Fibroblast of lung (primary cell): Measurements from ENCODE around the gene SMAD4. TPM values are rescaled to one million over a fixed set of nuclear protein-coding genes. Genes with fewer than 3 reads are reported as not detected.
A peak's percentile ranks its signal among the peaks of the same experiment; 100 is the strongest.

Experiments
- DNase-seq, 2 donors: peaks; one replicate each; pipeline versions ENCODE4 v3.0.0 to v3.0.0-alpha.2; 2010; ENCODE audit warnings: low read depth in 2 of 2
- H2AFZ ChIP-seq: 2 replicates; pipeline ENCODE4 v1.5.1; 2012; ENCODE audit warnings: low read length, control low read depth, inconsistent platforms
- H3K27ac ChIP-seq: 2 replicates; pipeline ENCODE4 v1.5.1; 2011; ENCODE audit warnings: low read length, control low read depth; ENCODE audit not compliant: insufficient read depth
- H3K27me3 ChIP-seq: 2 replicates; pipeline ENCODE4 v1.5.1; 2011; ENCODE audit warnings: mild to moderate bottlenecking, low read length; ENCODE audit not compliant: control insufficient read depth, insufficient read depth
- H3K36me3 ChIP-seq: 2 replicates; pipeline ENCODE4 v1.5.1; 2011; ENCODE audit warnings: low read length; ENCODE audit not compliant: control insufficient read depth, insufficient read depth
- H3K4me1 ChIP-seq: 2 replicates; pipeline ENCODE4 v1.5.1; 2011; ENCODE audit warnings: low read length; ENCODE audit not compliant: control insufficient read depth, insufficient read depth; ENCODE audit errors: extremely low read depth
- H3K4me2 ChIP-seq: 2 replicates; pipeline ENCODE4 v1.5.1; 2011; ENCODE audit warnings: low read length, control low read depth; ENCODE audit not compliant: insufficient read depth; ENCODE audit errors: extremely low read depth
- H3K4me3 ChIP-seq, 4 experiments: fragments of 200-600 bp in 1 of 4; sonication (generic) in 1 of 4; replicated peaks in 1 of 4; 2 replicates each; pipeline ENCODE4 v1.5.1; 2011 to 2016; ENCODE audit warnings: low read length in 4 of 4, low read depth in 3 of 4, mild to moderate bottlenecking in 3 of 4, control low read depth in 2 of 4, inconsistent platforms in 1 of 4, mixed read lengths in 1 of 4; ENCODE audit not compliant: insufficient read depth in 1 of 4; ENCODE audit errors: control extremely low read depth in 1 of 4
- H3K79me2 ChIP-seq: 2 replicates; pipeline ENCODE4 v1.5.1; 2012; ENCODE audit warnings: mild to moderate bottlenecking, low read length, inconsistent platforms; ENCODE audit not compliant: control insufficient read depth, insufficient read depth
- H3K9ac ChIP-seq: 2 replicates; pipeline ENCODE4 v1.5.1; 2011; ENCODE audit warnings: mild to moderate bottlenecking, low read length, control low read depth; ENCODE audit not compliant: insufficient read depth
- H3K9me3 ChIP-seq: 2 replicates; pipeline ENCODE4 v1.5.1; 2012; ENCODE audit warnings: low read depth, low read length; ENCODE audit not compliant: control insufficient read depth, insufficient read depth
- H4K20me1 ChIP-seq: 2 replicates; pipeline ENCODE4 v1.5.1; 2011; ENCODE audit warnings: low read length; ENCODE audit not compliant: control insufficient read depth, insufficient read depth; ENCODE audit errors: extremely low read depth
- CTCF ChIP-seq, 2 donors: IDR thresholded peaks in 1 of 2; conservative IDR thresholded peaks in 1 of 2; 1 replicate in 1 of 2; 2 replicates in 1 of 2; pipeline ENCODE4 v1.5.1; 2011 to 2012; ENCODE audit warnings: low read length in 2 of 2, control low read depth in 1 of 2, inconsistent platforms in 1 of 2, low read depth in 1 of 2, mild to moderate bottlenecking in 1 of 2
- EZH2 ChIP-seq: IDR thresholded peaks from 2 replicates; pipeline ENCODE4 v1.5.1; 2012; ENCODE audit warnings: low read length, control low read depth, mild to moderate bottlenecking; ENCODE audit errors: missing control alignments
- polyA plus RNA-seq, 2 donors: library from polyadenylated mRNA; depleted of rRNA in 1 of 2; stranded (reverse) in 1 of 2; unstranded in 1 of 2; fragments of >200 nt; gene quantifications; 2 replicates each; pipeline ENCODE4 v1.2.1, GENCODE V29; 2011 to 2012; ENCODE audit warnings: missing spikeins in 1 of 2
- total RNA-seq: library from RNA; depleted of rRNA; stranded (reverse); fragments of >200 nt; gene quantifications from 2 replicates; pipeline ENCODE4 v1.2.1, GENCODE V29; 2014

SMAD4 gene
- total and polyA plus RNA-seq, 2 donors (not counting 1 experiment from before 2014, with no cell fraction given): 71.5 to 161 TPM

GRCh38 chr18:51049137-51049536 is 19.1 kb downstream of the SMAD4 start:
- H3K4me3 ChIP-seq: no peak overlapping the region
- no peak overlapping the region for H3K27ac ChIP-seq
- H4K20me1 ChIP-seq: no peaks in the 10 kb centered on the region

GRCh38 chr18:51051105-51051712 is 21.2 kb downstream of the SMAD4 start:
- Histone ChIP-seq H3K4me1 (no peaks in the 10 kb centered on the region), H4K20me1 (no peaks in the 10 kb centered on the region), H2AFZ (no peak overlapping the region), H3K4me3 (no peak overlapping the region), H3K79me2 (peaks cover 26% of the 10 kb centered on the region), H3K27me3 (no peaks in the 10 kb centered on the region), H3K4me2 (no peak overlapping the region), H3K36me3 (no peaks in the 10 kb centered on the region), H3K9ac (no peak overlapping the region), H3K27ac (no peak overlapping the region), H3K9me3 (no peaks in the 10 kb centered on the region)
- TF ChIP-seq EZH2 (no peak), CTCF (conservative IDR thresholded peaks at IDR 0.05 in 1 of 2, IDR thresholded peaks at IDR 0.05 in 1 of 2; ENCODE audit: low read depth in 1 of 2, low read length in 2 of 2) (peak; percentile 87 to 90)
- DNase-seq: peak; percentile 41 to 73

More at GRCh38 chr18:51049137-51049536, 19.1 kb downstream of the SMAD4 start:
- Histone ChIP-seq H3K36me3 (no peaks in the 10 kb centered on the region), H3K4me1 (no peaks in the 10 kb centered on the region), H3K9ac (no peak overlapping the region), H3K79me2 (peaks cover 41% of the 10 kb centered on the region), H2AFZ (no peak overlapping the region), H3K4me2 (no peak overlapping the region), H3K9me3 (no peaks in the 10 kb centered on the region), H3K27me3 (no peaks in the 10 kb centered on the region)
- TF ChIP-seq CTCF (conservative IDR thresholded peaks at IDR 0.05 in 1 of 2, IDR thresholded peaks at IDR 0.05 in 1 of 2; ENCODE audit: low read depth in 1 of 2, low read length in 2 of 2) (no peak), EZH2 (no peak)
- no peak for DNase-seq

- H3K27ac ChIP-seq: no peak overlapping the region
- H3K4me2 ChIP-seq: no peak overlapping the region
- no peaks in the 10 kb centered on the region for H3K27me3 ChIP-seq
- no peak for DNase-seq
- no peak overlapping the region for H3K9ac ChIP-seq
- H4K20me1 ChIP-seq: no peaks in the 10 kb centered on the region
- peaks cover 9% of the 10 kb centered on the region for H3K79me2 ChIP-seq
- no peaks in the 10 kb centered on the region for H3K4me1 ChIP-seq
- no peaks in the 10 kb centered on the region for H3K9me3 ChIP-seq
- H3K4me3 ChIP-seq: no peak overlapping the region
- no peak for TF ChIP-seq EZH2
- no peak for TF ChIP-seq CTCF (conservative IDR thresholded peaks at IDR 0.05 in 1 of 2, IDR thresholded peaks at IDR 0.05 in 1 of 2; ENCODE audit: low read depth in 1 of 2, low read length in 2 of 2)
- H3K36me3 ChIP-seq: no peaks in the 10 kb centered on the region
- no peak overlapping the region for H2AFZ ChIP-seq
These were observed 23.8 kb downstream of the SMAD4 start for GRCh38 chr18:51053814-51054213.
